ENCODE results near the gene SNX10. TPM values are rescaled to one million over a fixed set of nuclear protein-coding genes. Genes with fewer than 3 reads are reported as not detected.

SNX10 gene
- total and polyA plus RNA-seq, 7 experiments from 2014 or later: 5.0 to 37.0 (median 7.2) TPM

GRCh38 chr7:26311798-26312197 is 20.1 kb downstream of the SNX10 start:
- H3K4me1 ChIP-seq (ENCODE audit: control insufficient read depth in 2 of 2, insufficient read depth in 2 of 2, low read length in 2 of 2): no peaks in the 10 kb centered on the region
- intact Hi-C loops (cut with micrococcal nuclease): no loop called here

GRCh38 chr7:26317211-26317610 is 25.5 kb downstream of the SNX10 start:
- Histone ChIP-seq H3K36me3 (ENCODE audit: control insufficient read depth in 2 of 3, insufficient read depth in 3 of 3, low read length in 3 of 3) (no peaks in the 10 kb centered on the region), H3K27ac (ENCODE audit: low read depth, low read length) (no peak overlapping the region), H3K4me3 (ENCODE audit: low read length) (no peak overlapping the region), H3K9me3 (ENCODE audit: control insufficient read depth in 2 of 3, low read length in 3 of 3) (no peaks in the 10 kb centered on the region), H3K27me3 (ENCODE audit: control insufficient read depth in 2 of 2, insufficient read depth in 2 of 2, low read length in 2 of 2) (no peaks in the 10 kb centered on the region), H3K4me1 (ENCODE audit: control insufficient read depth in 2 of 2, insufficient read depth in 2 of 2, low read length in 2 of 2) (no peaks in the 10 kb centered on the region)
- CTCF ChIA-PET: no interaction called here
- ATAC-seq: no peak
- intact Hi-C loops (cut with micrococcal nuclease): no loop called here
- Mint-ChIP-seq H3K27ac (no peak overlapping the region), H3K9me3 (no peaks in the 10 kb centered on the region), H3K4me3 (no peak overlapping the region), H3K4me1 (peaks cover 0 to 9% (median 6%) of the 10 kb centered on the region in 7 donors), H3K27me3 (no peaks in the 10 kb centered on the region), H3K36me3 (peaks cover 0 to 15% (median 2%) of the 10 kb centered on the region in 5 donors)
- no peak for DNase-seq
- POLR2A ChIA-PET: no interaction called here

More at GRCh38 chr7:26311798-26312197, 20.1 kb downstream of the SNX10 start:
- CTCF ChIA-PET: no interaction called here
- Mint-ChIP-seq H3K4me1 (peaks cover 4 to 11% (median 10%) of the 10 kb centered on the region in 7 donors), H3K27me3 (no peaks in the 10 kb centered on the region), H3K27ac (no peak overlapping the region), H3K36me3 (peaks cover 0 to 10% (median 5%) of the 10 kb centered on the region in 5 donors), H3K9me3 (no peaks in the 10 kb centered on the region), H3K4me3 (no peak overlapping the region)
- no peak for ATAC-seq
- H3K9me3 ChIP-seq (ENCODE audit: control insufficient read depth in 2 of 3, low read length in 3 of 3): no peaks in the 10 kb centered on the region
- H3K27ac ChIP-seq (ENCODE audit: low read depth, low read length): no peak overlapping the region
- no peak for DNase-seq
- no peaks in the 10 kb centered on the region for H3K36me3 ChIP-seq (ENCODE audit: control insufficient read depth in 2 of 3, insufficient read depth in 3 of 3, low read length in 3 of 3)
- H3K27me3 ChIP-seq (ENCODE audit: control insufficient read depth in 2 of 2, insufficient read depth in 2 of 2, low read length in 2 of 2): no peaks in the 10 kb centered on the region
- H3K4me3 ChIP-seq (ENCODE audit: low read length): no peak overlapping the region
- POLR2A ChIA-PET: no interaction called here

- Mint-ChIP-seq H3K36me3 (peaks cover 0 to 21% (median 4%) of the 10 kb centered on the region in 5 donors), H3K27ac (peak overlapping the region in 3 of 9 donors; percentile 7 to 38 (median 8)), H3K4me3 (no peak overlapping the region), H3K27me3 (no peaks in the 10 kb centered on the region), H3K9me3 (no peaks in the 10 kb centered on the region), H3K4me1 (peaks cover 0 to 10% (median 7%) of the 10 kb centered on the region in 7 donors)
- Histone ChIP-seq H3K4me3 (ENCODE audit: low read length) (no peak overlapping the region), H3K36me3 (ENCODE audit: control insufficient read depth in 2 of 3, insufficient read depth in 3 of 3, low read length in 3 of 3) (no peaks in the 10 kb centered on the region), H3K27ac (ENCODE audit: low read depth, low read length) (no peak overlapping the region), H3K4me1 (ENCODE audit: control insufficient read depth in 2 of 2, insufficient read depth in 2 of 2, low read length in 2 of 2) (no peaks in the 10 kb centered on the region), H3K9me3 (ENCODE audit: control insufficient read depth in 2 of 3, low read length in 3 of 3) (no peaks in the 10 kb centered on the region), H3K27me3 (ENCODE audit: control insufficient read depth in 2 of 2, insufficient read depth in 2 of 2, low read length in 2 of 2) (no peaks in the 10 kb centered on the region)
- no peak for ATAC-seq
- intact Hi-C loops (cut with micrococcal nuclease): loop anchor here in 1 of 2 donors (1.0 kb wide), 1 partner anchor 228 kb away; no protein-coding TSS in a partner anchor
- POLR2A ChIA-PET: interaction anchor here (1.0 kb wide), 1 partner anchor 11 kb away, joined by 3 read pairs; no protein-coding TSS in a partner anchor
- DNase-seq: no peak
- CTCF ChIA-PET: interaction anchor here (0.9 kb wide), 1 partner anchor 229 kb away, joined by 4 read pairs; no protein-coding TSS in a partner anchor
These were observed 27.3 kb downstream of the SNX10 start for GRCh38 chr7:26318921-26319320.

GRCh38 chr7:26319636-26320035 is 28.0 kb downstream of the SNX10 start:
- POLR2A ChIA-PET: interaction anchor here (1.0 kb wide), 1 partner anchor 12 kb away, joined by 3 read pairs; no protein-coding TSS in a partner anchor
- intact Hi-C loops (cut with micrococcal nuclease): loop anchor here in 1 of 2 donors (1.0 kb wide), 1 partner anchor 228 kb away; no protein-coding TSS in a partner anchor
- CTCF ChIA-PET: interaction anchor here (0.9 kb wide), 1 partner anchor 229 kb away, joined by 4 read pairs; no protein-coding TSS in a partner anchor
- Histone ChIP-seq H3K9me3 (ENCODE audit: control insufficient read depth in 2 of 3, low read length in 3 of 3) (no peaks in the 10 kb centered on the region), H3K36me3 (ENCODE audit: control insufficient read depth in 2 of 3, insufficient read depth in 3 of 3, low read length in 3 of 3) (no peaks in the 10 kb centered on the region), H3K4me1 (ENCODE audit: control insufficient read depth in 2 of 2, insufficient read depth in 2 of 2, low read length in 2 of 2) (no peaks in the 10 kb centered on the region), H3K27ac (ENCODE audit: low read depth, low read length) (no peak overlapping the region), H3K4me3 (ENCODE audit: low read length) (no peak overlapping the region), H3K27me3 (ENCODE audit: control insufficient read depth in 2 of 2, insufficient read depth in 2 of 2, low read length in 2 of 2) (no peaks in the 10 kb centered on the region)
- Mint-ChIP-seq H3K4me3 (no peak overlapping the region), H3K4me1 (peaks cover 0 to 10% (median 6%) of the 10 kb centered on the region in 7 donors), H3K9me3 (no peaks in the 10 kb centered on the region), H3K27me3 (no peaks in the 10 kb centered on the region), H3K27ac (peak overlapping the region in 2 of 9 donors; percentile 7 to 43), H3K36me3 (peaks cover 0 to 21% (median 4%) of the 10 kb centered on the region in 5 donors)
- no peak for ATAC-seq
- no peak for DNase-seq

GRCh38 chr7:26320878-26321277 is 29.2 kb downstream of the SNX10 start:
- ChIA-PET CTCF (no interaction called here), POLR2A (no interaction called here)
- Histone ChIP-seq H3K27ac (ENCODE audit: low read depth, low read length) (no peak overlapping the region), H3K4me1 (ENCODE audit: control insufficient read depth in 2 of 2, insufficient read depth in 2 of 2, low read length in 2 of 2) (no peaks in the 10 kb centered on the region), H3K27me3 (ENCODE audit: control insufficient read depth in 2 of 2, insufficient read depth in 2 of 2, low read length in 2 of 2) (no peaks in the 10 kb centered on the region), H3K36me3 (ENCODE audit: control insufficient read depth in 2 of 3, insufficient read depth in 3 of 3, low read length in 3 of 3) (no peaks in the 10 kb centered on the region), H3K4me3 (ENCODE audit: low read length) (no peak overlapping the region), H3K9me3 (ENCODE audit: control insufficient read depth in 2 of 3, low read length in 3 of 3) (no peaks in the 10 kb centered on the region)
- H3K4me3 Mint-ChIP-seq: no peak overlapping the region
- no peak for DNase-seq
- ATAC-seq: no peak
- H3K4me1 Mint-ChIP-seq: peaks cover 0 to 10% (median 6%) of the 10 kb centered on the region in 7 donors
- H3K9me3 Mint-ChIP-seq: no peaks in the 10 kb centered on the region
- intact Hi-C loops (cut with micrococcal nuclease): no loop called here
- no peaks in the 10 kb centered on the region for H3K27me3 Mint-ChIP-seq
- no peak overlapping the region for H3K27ac Mint-ChIP-seq
- H3K36me3 Mint-ChIP-seq: peaks cover 0 to 21% (median 4%) of the 10 kb centered on the region in 5 donors

GRCh38 chr7:26321435-26321834 is 29.8 kb downstream of the SNX10 start:
- peaks cover 0 to 23% (median 4%) of the 10 kb centered on the region in 5 donors for H3K36me3 Mint-ChIP-seq
- intact Hi-C loops (cut with micrococcal nuclease): no loop called here
- H3K27me3 Mint-ChIP-seq: no peaks in the 10 kb centered on the region
- H3K4me1 Mint-ChIP-seq: peaks cover 0 to 10% (median 6%) of the 10 kb centered on the region in 7 donors
- no peaks in the 10 kb centered on the region for H3K4me1 ChIP-seq (ENCODE audit: control insufficient read depth in 2 of 2, insufficient read depth in 2 of 2, low read length in 2 of 2)
- no peak overlapping the region for H3K27ac ChIP-seq (ENCODE audit: low read depth, low read length)
- DNase-seq (no peak), ATAC-seq (no peak)
- H3K4me3 ChIP-seq (ENCODE audit: low read length): no peak overlapping the region
- no peak overlapping the region for H3K4me3 Mint-ChIP-seq
- H3K27me3 ChIP-seq (ENCODE audit: control insufficient read depth in 2 of 2, insufficient read depth in 2 of 2, low read length in 2 of 2): no peaks in the 10 kb centered on the region
- no peaks in the 10 kb centered on the region for H3K9me3 Mint-ChIP-seq
- POLR2A ChIA-PET: no interaction called here
- H3K9me3 ChIP-seq (ENCODE audit: control insufficient read depth in 2 of 3, low read length in 3 of 3): no peaks in the 10 kb centered on the region
- no peaks in the 10 kb centered on the region for H3K36me3 ChIP-seq (ENCODE audit: control insufficient read depth in 2 of 3, insufficient read depth in 3 of 3, low read length in 3 of 3)
- no peak overlapping the region for H3K27ac Mint-ChIP-seq
- CTCF ChIA-PET: no interaction called here

GRCh38 chr7:26326211-26326610 is 34.5 kb downstream of the SNX10 start:
- H3K27me3 ChIP-seq (ENCODE audit: control insufficient read depth in 2 of 2, insufficient read depth in 2 of 2, low read length in 2 of 2): no peaks in the 10 kb centered on the region
- H3K27ac ChIP-seq (ENCODE audit: low read depth, low read length): no peak overlapping the region
- ChIA-PET POLR2A (no interaction called here), CTCF (no interaction called here)
- Mint-ChIP-seq H3K9me3 (peaks cover 0 to 2% (median 0%) of the 10 kb centered on the region in 11 donors), H3K4me1 (peaks cover 0 to 26% (median 9%) of the 10 kb centered on the region in 7 donors), H3K27me3 (no peaks in the 10 kb centered on the region), H3K27ac (no peak overlapping the region), H3K36me3 (peaks cover 0 to 25% (median 17%) of the 10 kb centered on the region in 5 donors), H3K4me3 (no peak overlapping the region)
- H3K4me1 ChIP-seq (ENCODE audit: control insufficient read depth in 2 of 2, insufficient read depth in 2 of 2, low read length in 2 of 2): no peaks in the 10 kb centered on the region
- H3K4me3 ChIP-seq (ENCODE audit: low read length): no peak overlapping the region
- no peaks in the 10 kb centered on the region for H3K9me3 ChIP-seq (ENCODE audit: control insufficient read depth in 2 of 3, low read length in 3 of 3)
- DNase-seq: no peak
- ATAC-seq: no peak
- H3K36me3 ChIP-seq (ENCODE audit: control insufficient read depth in 2 of 3, insufficient read depth in 3 of 3, low read length in 3 of 3): no peaks in the 10 kb centered on the region
- intact Hi-C loops (cut with micrococcal nuclease): no loop called here

Measured in naive thymus-derived CD4-positive, alpha-beta T cell (primary cell).